NOMO-1 (cell line): Measurements from ENCODE around the gene BCL2L11.

Experiments used
- DNase-seq, 2 experiments: peaks; one replicate each; lab custom pipeline; 2025; ENCODE audit not compliant: unreplicated experiment in 2 of 2; lab: John Stamatoyannopoulos, UW

The BCL2L11 gene

GRCh38 chr2:111142101-111142500 lies 21.4 kb downstream of the BCL2L11 start:
- no peak for DNase-seq

- no peak for DNase-seq
These were observed 22.6 kb downstream of the BCL2L11 start for GRCh38 chr2:111143107-111143842.

GRCh38 chr2:111143843-111144198 lies 23.1 kb downstream of the BCL2L11 start:
- DNase-seq, result no peak

- no peak for DNase-seq
These were observed 24.5 kb downstream of the BCL2L11 start for GRCh38 chr2:111145103-111145760.

- DNase-seq, result no peak
These were observed 25.2 kb downstream of the BCL2L11 start for GRCh38 chr2:111145951-111146350.

GRCh38 chr2:111148225-111148873 lies 27.6 kb downstream of the BCL2L11 start:
- DNase-seq, result no peak

- no peak for DNase-seq
These were observed 28.2 kb downstream of the BCL2L11 start for GRCh38 chr2:111148925-111149324.

- DNase-seq, result no peak
These were observed 29.3 kb downstream of the BCL2L11 start for GRCh38 chr2:111149882-111150455.

GRCh38 chr2:111154758-111155157 lies 34.0 kb downstream of the BCL2L11 start:
- no peak for DNase-seq

- DNase-seq, result no peak
These were observed 34.9 kb downstream of the BCL2L11 start for GRCh38 chr2:111155610-111156009.

- no peak for DNase-seq
These were observed 35.8 kb downstream of the BCL2L11 start for GRCh38 chr2:111156529-111156928.

GRCh38 chr2:111157071-111157661 lies 36.5 kb downstream of the BCL2L11 start:
- no peak for DNase-seq

GRCh38 chr2:111157798-111158197 lies 37.1 kb downstream of the BCL2L11 start:
- DNase-seq, result no peak

GRCh38 chr2:111159641-111160040 lies 38.9 kb downstream of the BCL2L11 start:
- no peak for DNase-seq

- DNase-seq, result no peak
These were observed 40.0 kb downstream of the BCL2L11 start for GRCh38 chr2:111160758-111161157.

GRCh38 chr2:111161971-111162370 lies 41.3 kb downstream of the BCL2L11 start:
- no peak for DNase-seq

- DNase-seq, result no peak
These were observed 42.1 kb downstream of the BCL2L11 start for GRCh38 chr2:111162718-111163331.

GRCh38 chr2:111164078-111164477 lies 43.4 kb downstream of the BCL2L11 start:
- no peak for DNase-seq

- DNase-seq, result no peak
These were observed 44.4 kb downstream of the BCL2L11 start for GRCh38 chr2:111165084-111165483.

GRCh38 chr2:111166115-111166514 lies 45.4 kb downstream of the BCL2L11 start:
- DNase-seq, result no peak
